PFSK-1 (cell line): ENCODE data around the gene SYCE3.

Source experiments
- FOXP2 ChIP-seq: optimal IDR thresholded peaks from 2 replicates; pipeline ENCODE3; 2011; ENCODE audit warnings: borderline replicate concordance, control low read depth, inconsistent platforms; ENCODE audit not compliant: insufficient read depth; ENCODE audit errors: extremely low read length, extremely low read depth
- POLR2AphosphoS5 ChIP-seq: IDR thresholded peaks from 2 replicates; pipeline ENCODE4 v1.6.1; 2012; ENCODE audit warnings: low read depth, mild to moderate bottlenecking, control low read depth, low read length, moderate library complexity
- REST ChIP-seq, 2 experiments: IDR thresholded peaks; 2 replicates each; pipeline versions ENCODE4 v1.6.1 to v1.8.0; 2011 to 2012; ENCODE audit warnings: low read depth in 2 of 2, low read length in 2 of 2, control low read depth in 1 of 2, inconsistent platforms in 1 of 2, mild to moderate bottlenecking in 1 of 2, moderate library complexity in 1 of 2; ENCODE audit not compliant: insufficient read depth in 1 of 2
- SIN3A ChIP-seq: IDR thresholded peaks from 2 replicates; pipeline ENCODE4 v1.6.1; 2012; ENCODE audit warnings: mild to moderate bottlenecking, low read length, moderate library complexity, borderline replicate concordance; ENCODE audit not compliant: insufficient read depth
- TAF1 ChIP-seq: IDR thresholded peaks from 2 replicates; pipeline ENCODE4 v1.6.1; 2012; ENCODE audit warnings: low read length, control low read depth, borderline replicate concordance; ENCODE audit not compliant: insufficient read depth

- no peak for TF ChIP-seq REST (IDR thresholded peaks at IDR 0.05; ENCODE audit: insufficient read depth in 1 of 2, low read depth in 2 of 2, low read length in 2 of 2)
- TF ChIP-seq POLR2AphosphoS5, result no peak
- no peak for TF ChIP-seq SIN3A
- TF ChIP-seq TAF1, result no peak
- TF ChIP-seq FOXP2, result no peak
Observed at GRCh38 chr22:50577697-50577986, 14.9 kb upstream of the SYCE3 start.
